NOMO-1 (cell line): Measurements from ENCODE around the gene RALGPS1.
A peak's percentile ranks its signal among the peaks of the same experiment; 100 is the strongest.

Experiments used
- DNase-seq, 2 experiments: peaks; one replicate each; lab custom pipeline; 2025; ENCODE audit not compliant: unreplicated experiment in 2 of 2; lab: John Stamatoyannopoulos, UW

The RALGPS1 gene

DNA sequence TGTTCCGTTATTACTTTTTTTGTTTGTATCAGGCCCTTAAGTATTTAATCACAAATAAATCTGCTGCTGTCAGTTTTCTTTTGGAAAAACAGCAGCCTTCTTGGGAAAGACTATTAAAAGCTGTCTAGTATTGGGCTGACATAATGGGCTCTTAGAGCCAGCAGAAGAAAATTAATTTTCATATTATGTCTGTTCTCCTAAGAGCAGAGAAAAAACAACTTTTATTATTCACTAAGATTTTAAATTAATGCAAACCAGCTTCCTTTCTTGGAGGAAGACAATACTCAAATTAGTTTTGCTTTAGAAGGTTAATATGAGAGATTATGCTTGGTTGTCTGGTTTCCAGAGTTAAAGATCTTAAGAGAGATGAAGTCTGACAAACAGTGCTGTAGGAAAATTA is 319.4 kb downstream of the RALGPS1 start:
- no peak for DNase-seq

GRCh38 chr9:127237801-127238200 is 323.2 kb downstream of the RALGPS1 start:
- no peak for DNase-seq

- DNase-seq = no peak
These were observed 326.8 kb downstream of the RALGPS1 start for GRCh38 chr9:127241354-127241753.

DNA sequence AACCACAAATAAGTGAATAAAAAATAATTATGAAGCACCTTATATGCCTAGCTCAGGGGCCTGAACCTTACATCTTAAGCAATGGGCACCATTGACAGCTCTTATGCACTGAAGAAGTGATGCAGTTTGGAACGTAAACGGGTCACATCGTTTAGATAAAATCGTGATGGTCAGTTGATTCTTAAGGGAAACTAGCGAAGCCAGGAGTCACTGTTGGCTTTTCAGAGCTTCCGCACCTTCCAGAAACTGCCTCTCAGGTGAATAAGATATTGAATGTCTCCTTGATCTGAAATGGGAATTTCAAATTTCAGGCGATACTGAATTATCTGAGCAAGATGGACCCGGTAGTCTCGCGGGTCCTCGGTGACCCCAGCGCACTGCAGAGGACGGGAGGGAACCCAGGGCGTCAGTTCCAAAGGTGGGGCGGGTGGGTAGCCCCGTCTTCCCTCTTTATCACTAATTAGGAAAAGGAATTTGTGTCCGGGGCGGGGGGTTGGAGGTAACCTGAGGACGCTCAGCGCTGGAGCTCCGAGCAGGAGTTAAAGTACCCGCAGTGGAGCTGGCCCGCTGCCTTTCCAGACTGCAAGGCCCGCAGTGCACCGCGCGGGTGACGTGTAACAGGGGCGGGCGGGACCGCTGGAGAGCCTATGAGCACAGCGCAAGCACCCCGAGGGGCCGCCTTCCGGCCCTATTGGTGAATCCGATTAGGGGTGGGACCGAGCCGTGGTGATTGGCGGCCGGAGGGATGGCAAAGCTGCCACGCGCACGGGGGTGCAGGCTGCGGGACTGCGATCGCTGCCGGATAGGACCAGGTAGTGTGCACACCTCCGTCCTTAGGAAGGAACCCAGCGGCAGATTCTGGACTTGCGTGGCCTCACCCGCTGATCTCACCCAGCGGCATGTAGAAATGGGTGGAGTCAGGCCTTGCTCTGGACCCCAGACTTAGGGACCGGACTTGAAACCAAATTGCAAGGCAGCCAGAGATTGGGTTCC is 330.3 kb downstream of the RALGPS1 start:
- DNase-seq = peak; percentile 89

- no peak for DNase-seq
These were observed 331.1 kb downstream of the RALGPS1 start for GRCh38 chr9:127245637-127246164.

- DNase-seq = no peak
These were observed 333.7 kb downstream of the RALGPS1 start for GRCh38 chr9:127248241-127248640.

- DNase-seq = no peak
These were observed 335.3 kb downstream of the RALGPS1 start for GRCh38 chr9:127249877-127250276.

DNA sequence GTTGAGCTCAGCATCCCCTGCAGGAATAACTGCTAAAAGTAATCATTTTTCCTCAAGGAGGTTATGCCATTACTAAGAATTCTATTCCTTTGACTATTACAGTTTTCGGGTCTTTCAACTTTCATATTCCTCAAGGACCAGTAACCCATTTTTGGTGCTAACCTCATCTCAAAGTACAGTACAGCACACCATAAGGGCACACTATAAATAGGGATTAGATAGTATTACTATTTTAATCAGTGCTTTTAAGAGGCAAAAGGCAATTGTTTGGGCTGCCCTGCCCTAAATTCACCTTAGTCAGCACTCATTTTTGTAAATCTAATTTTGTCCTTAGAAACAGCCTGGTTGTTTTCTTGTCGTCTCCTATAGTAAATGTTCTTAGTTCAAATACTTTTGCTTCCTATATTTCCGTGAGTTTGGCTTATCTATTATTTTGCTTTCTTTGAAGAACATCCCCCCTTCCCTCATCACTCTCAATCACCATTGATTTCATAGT is 336.4 kb downstream of the RALGPS1 start:
- no peak for DNase-seq

DNA sequence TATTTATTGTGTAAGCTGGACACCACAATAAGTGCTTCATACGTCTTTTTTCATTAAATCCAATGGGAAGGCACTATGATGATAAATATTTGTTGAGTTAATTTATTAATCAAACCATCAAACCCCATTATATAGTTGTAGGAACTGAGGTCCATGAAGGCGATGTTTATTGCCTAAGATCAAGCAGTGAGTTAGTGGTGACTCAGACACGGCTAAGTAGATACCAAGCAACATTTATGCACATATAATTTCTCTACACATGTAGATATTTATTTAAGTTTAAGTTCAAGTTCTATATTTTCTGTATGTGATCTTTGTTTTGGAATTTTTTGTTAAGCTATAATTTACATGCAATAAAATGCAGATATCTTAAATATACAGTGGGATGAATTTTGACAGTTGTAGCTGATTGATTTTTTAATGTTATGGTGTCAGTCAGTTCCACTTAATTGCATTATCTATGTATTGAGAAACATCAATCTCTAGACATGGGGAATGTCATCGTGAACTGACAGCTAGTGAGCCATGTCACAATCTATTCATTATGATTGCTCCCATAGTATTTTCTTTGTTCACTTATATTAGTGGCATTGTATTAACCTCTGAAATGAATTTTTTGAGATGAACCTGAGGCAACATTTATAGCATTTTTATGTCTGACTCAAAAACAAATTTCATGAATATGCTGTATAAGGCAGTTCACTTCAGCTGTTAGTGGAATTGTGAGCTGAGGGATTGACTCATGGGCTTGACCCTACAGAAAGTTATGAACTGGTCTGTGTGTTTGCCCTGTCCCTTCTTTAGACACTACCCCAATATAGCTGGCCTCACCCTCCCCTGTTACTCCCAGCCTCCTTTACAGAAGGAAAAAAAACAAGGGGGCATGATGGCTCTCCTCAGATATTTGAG is 338.1 kb downstream of the RALGPS1 start:
- DNase-seq = no peak

DNA sequence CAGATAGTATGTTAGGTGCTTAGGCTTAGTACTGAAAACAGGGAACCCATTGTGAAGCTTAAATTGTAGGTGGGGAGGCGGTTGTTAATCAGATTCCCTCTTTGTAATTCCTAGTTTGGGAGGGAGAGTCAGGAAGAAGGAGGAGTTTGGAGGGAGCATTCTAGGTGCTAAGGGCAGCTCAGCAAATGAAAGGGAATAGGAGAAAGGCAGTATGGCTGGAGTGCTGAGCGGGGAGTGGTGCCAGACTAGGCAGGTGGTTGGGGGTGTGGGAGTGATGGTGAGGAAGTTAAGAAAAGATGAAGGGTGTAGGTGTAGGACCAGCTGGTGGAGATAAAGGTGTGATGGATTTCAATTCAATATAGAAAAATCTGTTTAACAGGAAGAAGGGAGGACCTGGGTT is 338.9 kb downstream of the RALGPS1 start:
- no peak for DNase-seq

DNA sequence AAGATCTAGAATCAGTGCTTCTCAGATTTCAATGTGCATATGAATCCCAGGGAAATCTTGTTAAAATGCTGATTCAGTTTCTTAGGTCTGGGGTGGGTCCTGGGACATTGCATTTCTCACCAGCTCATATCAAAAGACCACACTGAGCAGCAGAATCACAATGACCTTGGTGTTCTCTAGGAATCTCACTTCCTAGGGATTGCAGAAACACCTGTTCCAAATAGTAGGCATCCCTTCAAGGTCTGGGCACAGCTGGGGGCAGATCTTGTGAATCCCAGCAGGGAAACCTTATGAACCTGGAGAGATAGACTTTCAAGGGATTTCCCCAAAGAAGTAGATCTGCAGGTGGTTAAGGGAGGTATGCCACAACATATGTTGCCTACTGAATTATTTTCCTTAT is 341.1 kb downstream of the RALGPS1 start:
- no peak for DNase-seq

- no peak for DNase-seq
These were observed 341.7 kb downstream of the RALGPS1 start for GRCh38 chr9:127256324-127256723.

DNA sequence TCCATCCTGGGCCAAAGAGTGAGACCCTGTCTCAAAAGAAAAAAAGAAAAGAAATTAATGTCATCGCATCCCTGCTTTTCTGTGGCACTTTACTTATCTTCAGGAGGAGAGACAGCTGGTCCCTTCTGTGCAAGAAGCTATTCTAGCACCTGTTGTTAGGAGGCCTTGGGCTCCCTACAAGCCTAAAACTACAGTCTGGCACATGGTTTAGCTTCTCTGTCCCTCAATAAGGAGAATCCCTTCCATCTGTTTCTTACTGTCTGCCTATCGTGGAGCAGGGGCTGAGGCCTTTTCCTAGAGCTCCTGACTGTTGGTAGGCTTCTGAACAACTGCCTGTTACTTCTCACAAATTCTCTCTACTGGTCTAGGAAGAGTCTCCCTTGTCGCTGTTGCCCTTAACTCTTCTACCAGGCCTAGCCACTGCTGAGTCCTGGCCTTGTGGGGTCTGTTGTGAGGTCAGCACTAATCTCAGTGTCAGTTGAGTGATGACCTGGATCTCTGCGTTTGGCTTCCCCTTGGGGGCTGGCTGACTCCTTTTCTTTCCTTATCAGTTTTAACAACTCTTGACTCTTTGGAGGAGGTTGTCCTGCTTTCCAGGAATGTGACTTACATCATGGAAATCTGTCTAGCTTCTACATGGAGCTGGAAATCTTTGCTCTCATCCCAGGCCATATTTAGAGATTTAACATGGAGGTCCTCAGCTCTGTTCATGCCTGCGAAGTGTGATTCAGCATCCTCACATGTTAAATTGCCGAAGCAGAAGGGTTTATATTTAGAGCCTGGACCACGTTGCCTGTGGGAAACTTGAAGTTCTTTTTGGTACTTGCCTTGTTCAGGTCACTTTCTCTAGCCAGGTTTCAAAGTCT is 344.3 kb downstream of the RALGPS1 start:
- no peak for DNase-seq

GRCh38 chr9:127262602-127263001 is 348.0 kb downstream of the RALGPS1 start:
- no peak for DNase-seq

DNA sequence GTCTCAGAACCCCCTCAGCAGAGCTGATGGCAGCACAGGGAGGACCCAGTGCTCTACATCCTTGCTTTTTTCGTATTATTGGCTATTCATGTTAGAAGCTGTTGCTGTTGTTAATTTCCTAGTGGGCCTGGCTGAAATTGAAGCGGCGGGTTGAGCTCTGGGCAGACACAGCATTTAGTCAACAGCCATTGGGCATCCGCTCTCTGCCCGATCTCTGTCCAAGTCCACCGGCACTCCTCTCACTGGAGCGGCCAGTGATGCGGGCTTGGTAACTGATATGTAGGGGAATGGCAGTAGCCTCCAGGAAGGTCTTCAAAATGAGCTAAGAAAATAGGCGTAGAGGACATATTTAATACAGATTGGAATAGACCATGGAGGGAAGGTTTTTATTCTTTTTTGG is 348.7 kb downstream of the RALGPS1 start:
- DNase-seq = no peak

- no peak for DNase-seq
These were observed 349.1 kb downstream of the RALGPS1 start for GRCh38 chr9:127263664-127264063.

DNA sequence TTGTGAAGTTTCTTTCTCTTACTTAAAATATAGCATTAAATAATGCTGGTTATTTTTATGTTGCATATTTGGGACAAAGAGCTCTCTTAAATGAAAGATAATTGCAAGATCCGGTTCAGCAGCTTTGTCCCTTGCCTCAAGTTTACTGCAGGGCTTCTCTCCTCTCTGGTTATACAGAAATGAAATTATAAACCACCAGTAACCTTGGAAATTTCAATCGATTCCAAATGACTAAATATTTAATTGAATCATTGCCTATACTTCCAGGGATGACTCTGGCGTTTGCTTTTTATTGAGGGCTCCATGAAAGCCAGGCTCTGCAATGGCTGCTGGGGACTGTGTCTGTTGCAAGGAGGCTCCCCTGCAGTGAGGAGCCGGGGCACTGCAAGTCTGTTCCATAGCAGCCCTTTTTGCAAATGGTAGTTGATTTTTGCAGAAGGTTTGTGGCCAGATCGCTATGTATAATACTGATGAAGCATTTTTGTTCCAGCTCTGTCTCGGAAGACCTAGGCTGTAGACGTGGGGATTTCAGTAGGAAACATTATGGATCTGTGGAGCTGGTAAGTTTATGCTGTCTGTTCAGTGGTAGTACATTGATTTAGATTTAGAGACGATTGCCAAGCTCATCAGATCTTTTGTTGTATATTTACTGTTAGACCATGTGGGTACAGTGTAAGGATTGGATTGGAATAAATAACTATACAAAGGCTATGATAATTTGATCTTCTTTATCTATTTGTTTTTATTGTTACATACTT is 350.1 kb downstream of the RALGPS1 start, which contains the start of gene GARNL3:
Gene GARNL3 (plus strand): TSS at position 313 of the 758 bp plus-strand sequence. CDS start 104 bp downstream, at position 417.
- no peak for DNase-seq

GRCh38 chr9:127267793-127268525 is 353.4 kb downstream of the RALGPS1 start:
- no peak for DNase-seq

DNA sequence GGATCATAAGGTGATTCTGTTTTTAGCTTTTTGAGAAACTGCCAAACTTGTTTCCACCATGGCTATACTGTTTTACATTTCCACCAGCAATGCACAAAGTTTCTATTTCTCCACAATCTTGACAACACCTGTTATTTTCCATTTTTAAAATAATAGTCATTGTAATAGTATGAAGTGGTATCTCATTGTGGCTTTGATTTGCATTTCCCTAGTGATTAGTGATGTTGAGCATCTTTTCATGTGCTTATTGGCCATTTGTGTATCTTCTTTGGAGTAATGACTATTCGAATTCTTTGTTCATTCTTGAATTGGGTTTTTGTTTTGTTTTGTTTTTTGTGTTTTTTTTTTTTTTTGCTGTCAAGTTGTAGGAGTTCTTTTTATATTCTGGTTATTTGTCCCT is 354.9 kb downstream of the RALGPS1 start:
- DNase-seq = no peak
